Keratinocyte (primary cell): ENCODE data around the gene DKC1. TPM values are rescaled to one million over a fixed set of nuclear protein-coding genes. Genes with fewer than 3 reads are reported as not detected.
A peak's percentile ranks its signal among the peaks of the same experiment; 100 is the strongest.

Experiments used
- DNase-seq: peaks from one replicate; pipeline ENCODE4 v3.0.0-alpha.2; 2011; ENCODE audit warnings: low read depth, missing footprints, low spot score
- FAIRE-seq: peaks from 2 replicates; lab custom pipeline; 2011; peaks lifted over from hg19 to GRCh38; lab: Jason Lieb, UNC
- H2AFZ ChIP-seq: 2 replicates; pipeline ENCODE4 v1.6.0; 2012; ENCODE audit warnings: low read length, control low read depth, inconsistent platforms; ENCODE audit not compliant: control insufficient read depth
- H3K27ac ChIP-seq: 2 replicates; pipeline ENCODE4 v1.5.1; 2011; ENCODE audit warnings: low read length; ENCODE audit not compliant: control insufficient read depth, insufficient read depth
- H3K27me3 ChIP-seq: 3 replicates; pipeline ENCODE4 v1.6.0; 2011; ENCODE audit warnings: low read length; ENCODE audit not compliant: control insufficient read depth, insufficient read depth; ENCODE audit errors: extremely low read depth
- H3K36me3 ChIP-seq, 2 experiments: 2 replicates in 1 of 2; 3 replicates in 1 of 2; pipeline ENCODE4 v1.5.1; 2011; ENCODE audit warnings: low read length in 2 of 2, mild to moderate bottlenecking in 1 of 2; ENCODE audit not compliant: control insufficient read depth in 2 of 2, insufficient read depth in 2 of 2; ENCODE audit errors: extremely low read depth in 1 of 2
- H3K4me1 ChIP-seq: 3 replicates; pipeline ENCODE4 v1.5.1; 2011; ENCODE audit warnings: low read length; ENCODE audit not compliant: control insufficient read depth, insufficient read depth; ENCODE audit errors: extremely low read depth
- H3K4me2 ChIP-seq: 3 replicates; pipeline ENCODE4 v1.6.0; 2011; ENCODE audit warnings: low read depth, low read length; ENCODE audit not compliant: control insufficient read depth, insufficient read depth; ENCODE audit errors: extremely low read depth
- H3K4me3 ChIP-seq, 3 experiments: fragments of 200-600 bp in 1 of 3; sonication (generic) in 1 of 3; 2 replicates in 2 of 3; 3 replicates in 1 of 3; pipeline ENCODE4 v1.5.1; 2011 to 2016; ENCODE audit warnings: low read length in 3 of 3, mild to moderate bottlenecking in 3 of 3, control low read depth in 2 of 3, inconsistent platforms in 1 of 3, low read depth in 1 of 3, mixed read lengths in 1 of 3, mixed run types in 1 of 3, moderate library complexity in 1 of 3; ENCODE audit not compliant: control insufficient read depth in 2 of 3, insufficient read depth in 2 of 3; ENCODE audit errors: extremely low read depth in 1 of 3
- H3K79me2 ChIP-seq: 2 replicates; pipeline ENCODE4 v1.6.0; 2012; ENCODE audit warnings: low read length; ENCODE audit not compliant: control insufficient read depth, insufficient read depth
- H3K9ac ChIP-seq: 3 replicates; pipeline ENCODE4 v1.6.0; 2011; ENCODE audit warnings: low read length; ENCODE audit not compliant: control insufficient read depth, insufficient read depth; ENCODE audit errors: extremely low read depth
- H3K9me1 ChIP-seq: 3 replicates; pipeline ENCODE4 v1.6.0; 2011; ENCODE audit warnings: low read length; ENCODE audit not compliant: control insufficient read depth, insufficient read depth; ENCODE audit errors: extremely low read depth
- H3K9me3 ChIP-seq: 2 replicates; pipeline ENCODE4 v1.5.1; 2012; ENCODE audit warnings: low read depth, low read length; ENCODE audit not compliant: control insufficient read depth
- H4K20me1 ChIP-seq: 3 replicates; pipeline ENCODE4 v1.6.0; 2011; ENCODE audit warnings: low read length; ENCODE audit not compliant: control insufficient read depth, insufficient read depth; ENCODE audit errors: extremely low read depth
- CTCF ChIP-seq, 3 experiments: IDR thresholded peaks in 1 of 3; conservative IDR thresholded peaks in 1 of 3; optimal IDR thresholded peaks in 1 of 3; 2 replicates in 2 of 3; 3 replicates in 1 of 3; pipeline versions ENCODE3 to v1.5.1; 2011; ENCODE audit warnings: low read length in 3 of 3, mild to moderate bottlenecking in 3 of 3, moderate library complexity in 2 of 3, control low read depth in 1 of 3, inconsistent platforms in 1 of 3; ENCODE audit not compliant: insufficient read depth in 2 of 3; ENCODE audit errors: extremely low read depth in 1 of 3
- EZH2 ChIP-seq: IDR thresholded peaks from one replicate; pipeline ENCODE4 v1.6.1; 2012; ENCODE audit warnings: inconsistent platforms, mild to moderate bottlenecking, low read length, moderate library complexity
- dilution Hi-C: fragments of 300-500 bp; cut with MboI; formaldehyde crosslinking; loops from one replicate; pipeline ENCODE4 v1.7.0; 2020; ENCODE audit warnings: low sequenced_read_pairs; ENCODE audit not compliant: extremely low pct_ligation_motif_present
- polyA plus RNA-seq, 5 experiments: library from polyadenylated mRNA; depleted of rRNA in 3 of 5; stranded (reverse) in 3 of 5; stranded (forward) in 1 of 5; unstranded in 1 of 5; fragments of >200 nt; gene quantifications; 1 replicate in 1 of 5; 2 replicates in 3 of 5; 3 replicates in 1 of 5; pipeline versions ENCODE4 v1.2.1 to v1.2.3, GENCODE V29; 2011 to 2012; ENCODE audit warnings: missing spikeins in 2 of 5, low read depth in 1 of 5, low replicate concordance in 1 of 5

The DKC1 gene
- polyA plus RNA-seq, 1 donor (not counting 4 experiments of a cell fraction or from before 2014, with no cell fraction given): 80.7 TPM

- Histone ChIP-seq H3K36me3 (no peaks in the 10 kb centered on the region), H3K27me3 (no peaks in the 10 kb centered on the region), H3K27ac (no peak overlapping the region), H3K4me3 (peak overlapping the region; percentile 46 to 66 (median 52)), H3K4me1 (peaks cover 7% of the 10 kb centered on the region), H3K4me2 (peak overlapping the region; percentile 79), H4K20me1 (no peaks in the 10 kb centered on the region), H3K9ac (peak overlapping the region; percentile 52), H2AFZ (peak overlapping the region; percentile 78), H3K79me2 (no peaks in the 10 kb centered on the region), H3K9me1 (no peaks in the 10 kb centered on the region), H3K9me3 (no peaks in the 10 kb centered on the region)
- dilution Hi-C loops: no loop called here
- TF ChIP-seq CTCF (optimal IDR thresholded peaks at IDR 0.05 in 1 of 3, IDR thresholded peaks at IDR 0.05 in 1 of 3, conservative IDR thresholded peaks at IDR 0.05 in 1 of 3; ENCODE audit: extremely low read depth in 1 of 3, insufficient read depth in 2 of 3, low read length in 3 of 3) (no peak), EZH2 (no peak)
- FAIRE-seq: no peak
- no peak for DNase-seq
Measured at GRCh38 chrX:154804261-154804956, 41.7 kb downstream of the DKC1 start.

- DNase-seq (no peak), FAIRE-seq (no peak)
- Histone ChIP-seq H3K27ac (no peak within 1 kb of the TSS), H3K36me3 (no peaks in the 10 kb centered on the region), H2AFZ (peak within 1 kb of the TSS; percentile 78), H3K9me1 (no peaks in the 10 kb centered on the region), H4K20me1 (no peaks in the 10 kb centered on the region), H3K4me1 (peaks cover 7% of the 10 kb centered on the region), H3K4me3 (peak within 1 kb of the TSS; percentile 46 to 66 (median 52)), H3K27me3 (no peaks in the 10 kb centered on the region), H3K9ac (peak within 1 kb of the TSS; percentile 52), H3K79me2 (no peaks in the 10 kb centered on the region), H3K4me2 (peak within 1 kb of the TSS; percentile 79), H3K9me3 (no peaks in the 10 kb centered on the region)
- dilution Hi-C loops: no loop called here
- TF ChIP-seq CTCF (optimal IDR thresholded peaks at IDR 0.05 in 1 of 3, IDR thresholded peaks at IDR 0.05 in 1 of 3, conservative IDR thresholded peaks at IDR 0.05 in 1 of 3; ENCODE audit: extremely low read depth in 1 of 3, insufficient read depth in 2 of 3, low read length in 3 of 3): no peak
Measured at GRCh38 chrX:154804957-154805695, 42.5 kb downstream of the DKC1 start, which contains the start of gene MPP1. TSS of gene MPP1 (minus strand) at chrX:154805485. CDS start at chrX:154805373, 112 bp downstream.
